ENCODE measurements around the gene TRMT2B. TPM values are rescaled to one million over a fixed set of nuclear protein-coding genes. Genes with fewer than 3 reads are reported as not detected.
"Not testable (repeated sequence)": the region's sequence is repeated elsewhere in the genome, so short reads cannot be mapped to it uniquely, and the experiment has no call there.

TRMT2B gene
- total RNA-seq, 2 experiments from 2014 or later, result 24.8 to 25.3 TPM

DNA sequence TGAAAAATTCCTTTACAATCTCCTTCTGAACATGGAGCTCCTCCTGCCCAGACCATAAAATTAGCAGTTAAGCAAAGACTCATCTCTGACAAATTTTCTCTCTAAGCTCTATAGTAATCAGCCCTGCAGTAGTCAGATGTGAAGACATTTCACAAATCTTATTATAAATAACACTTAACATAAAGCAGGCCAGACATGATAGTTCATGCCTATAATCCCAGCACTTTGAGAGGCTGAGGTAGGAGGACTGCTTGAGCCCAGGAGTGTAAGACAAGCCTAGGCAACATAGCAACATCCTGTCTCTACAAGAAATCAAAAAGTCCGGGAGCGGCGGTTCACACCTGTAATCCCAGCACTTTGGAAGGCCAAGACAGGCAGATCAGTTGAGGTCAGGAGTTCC, 29.9 kb downstream of the TRMT2B start:
- no peak for DNase-seq (ENCODE audit: low spot score)
- Histone ChIP-seq H4K20me1 (ENCODE audit: insufficient read depth, low read length) (no peaks in the 10 kb centered on the region), H3K4me2 (ENCODE audit: low read length) (no peak overlapping the region), H3K79me2 (ENCODE audit: insufficient read depth, low read depth, low read length) (no peaks in the 10 kb centered on the region), H3K36me3 (ENCODE audit: insufficient read depth, low read length) (peaks cover 44% of the 10 kb centered on the region), H3K27ac (ENCODE audit: low read depth, low read length, poor library complexity, severe bottlenecking) (no peak overlapping the region), H3K4me1 (ENCODE audit: insufficient read depth, low read length, poor library complexity, severe bottlenecking) (no peaks in the 10 kb centered on the region), H2AFZ (ENCODE audit: low read length) (no peak overlapping the region), H3K9me3 (ENCODE audit: low read length) (no peaks in the 10 kb centered on the region), H3K4me3 (ENCODE audit: low read depth, low read length, poor library complexity, severe bottlenecking) (no peak overlapping the region), H3K9me2 (ENCODE audit: insufficient read depth, low read length) (no peaks in the 10 kb centered on the region)
- BruUV-seq (replicated peaks), result no TSS peak
- no peak for TF ChIP-seq EZH2phosphoT487 (IDR thresholded peaks at IDR 0.05; ENCODE audit: borderline replicate concordance, low read depth, low read length)
- TF ChIP-seq, protein P1, sequence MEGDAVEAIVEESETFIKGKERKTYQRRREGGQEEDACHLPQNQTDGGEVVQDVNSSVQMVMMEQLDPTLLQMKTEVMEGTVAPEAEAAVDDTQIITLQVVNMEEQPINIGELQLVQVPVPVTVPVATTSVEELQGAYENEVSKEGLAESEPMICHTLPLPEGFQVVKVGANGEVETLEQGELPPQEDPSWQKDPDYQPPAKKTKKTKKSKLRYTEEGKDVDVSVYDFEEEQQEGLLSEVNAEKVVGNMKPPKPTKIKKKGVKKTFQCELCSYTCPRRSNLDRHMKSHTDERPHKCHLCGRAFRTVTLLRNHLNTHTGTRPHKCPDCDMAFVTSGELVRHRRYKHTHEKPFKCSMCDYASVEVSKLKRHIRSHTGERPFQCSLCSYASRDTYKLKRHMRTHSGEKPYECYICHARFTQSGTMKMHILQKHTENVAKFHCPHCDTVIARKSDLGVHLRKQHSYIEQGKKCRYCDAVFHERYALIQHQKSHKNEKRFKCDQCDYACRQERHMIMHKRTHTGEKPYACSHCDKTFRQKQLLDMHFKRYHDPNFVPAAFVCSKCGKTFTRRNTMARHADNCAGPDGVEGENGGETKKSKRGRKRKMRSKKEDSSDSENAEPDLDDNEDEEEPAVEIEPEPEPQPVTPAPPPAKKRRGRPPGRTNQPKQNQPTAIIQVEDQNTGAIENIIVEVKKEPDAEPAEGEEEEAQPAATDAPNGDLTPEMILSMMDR (conservative IDR thresholded peaks at IDR 0.05; ENCODE audit: low read length), result no peak
- POLR2A ChIA-PET, result no interaction called here
- intact Hi-C loops (cut with micrococcal nuclease; ENCODE audit: unreplicated experiment), result no loop called here
- CTCF ChIA-PET (ENCODE audit: unreplicated experiment), result no interaction called here

DNA sequence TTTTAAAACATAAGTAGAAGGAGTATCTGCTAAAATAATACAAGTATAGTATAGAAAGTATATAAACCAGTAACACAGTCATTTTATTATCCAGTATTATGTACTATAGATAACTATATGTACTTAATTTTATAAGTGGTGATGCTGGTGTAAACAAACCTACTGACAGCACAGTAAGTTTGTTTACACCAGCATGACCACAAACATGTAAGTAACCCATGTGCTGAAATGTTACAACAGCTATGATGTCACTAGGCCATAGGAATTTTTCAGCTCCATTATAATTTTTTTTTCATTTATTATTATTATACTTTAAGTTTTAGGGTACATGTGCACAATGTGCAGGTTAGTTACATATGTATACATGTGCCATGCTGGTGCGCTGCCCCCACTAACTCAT, 39.9 kb downstream of the TRMT2B start:
- H3K27ac ChIP-seq (ENCODE audit: low read depth, low read length, poor library complexity, severe bottlenecking); BruUV-seq (replicated peaks); DNase-seq (ENCODE audit: low spot score); H3K79me2 ChIP-seq (ENCODE audit: insufficient read depth, low read depth, low read length); H3K4me2 ChIP-seq (ENCODE audit: low read length); intact Hi-C loops (cut with micrococcal nuclease; ENCODE audit: unreplicated experiment); H3K9me3 ChIP-seq (ENCODE audit: low read length); H3K4me1 ChIP-seq (ENCODE audit: insufficient read depth, low read length, poor library complexity, severe bottlenecking); H2AFZ ChIP-seq (ENCODE audit: low read length); CTCF ChIA-PET (ENCODE audit: unreplicated experiment); POLR2A ChIA-PET; H4K20me1 ChIP-seq (ENCODE audit: insufficient read depth, low read length); H3K4me3 ChIP-seq (ENCODE audit: low read depth, low read length, poor library complexity, severe bottlenecking); H3K9me2 ChIP-seq (ENCODE audit: insufficient read depth, low read length): not testable (repeated sequence)
- peaks cover 52% of the 10 kb centered on the region for H3K36me3 ChIP-seq (ENCODE audit: insufficient read depth, low read length)

DNA sequence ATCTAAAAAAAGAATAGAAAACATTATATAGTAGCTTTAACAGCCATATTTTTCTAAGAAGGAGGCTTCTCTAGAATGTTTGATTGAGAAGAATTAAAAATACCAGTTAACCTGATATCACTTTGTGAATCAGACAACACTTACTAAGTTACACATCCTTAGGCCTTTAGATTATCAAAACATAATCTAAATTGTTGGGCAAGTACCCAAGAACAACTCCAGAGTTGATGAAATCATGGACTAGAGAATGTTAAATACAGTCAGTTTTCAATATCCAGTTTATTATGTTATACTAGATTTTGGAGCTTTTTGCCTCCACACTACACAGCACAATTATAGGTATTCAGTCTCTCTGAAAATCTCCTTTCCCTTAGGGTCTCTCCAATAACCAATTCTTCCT, 42.8 kb downstream of the TRMT2B start:
- Histone ChIP-seq H2AFZ (ENCODE audit: low read length) (no peak overlapping the region), H3K79me2 (ENCODE audit: insufficient read depth, low read depth, low read length) (no peaks in the 10 kb centered on the region), H3K27ac (ENCODE audit: low read depth, low read length, poor library complexity, severe bottlenecking) (no peak overlapping the region), H3K4me3 (ENCODE audit: low read depth, low read length, poor library complexity, severe bottlenecking) (no peak overlapping the region), H3K4me1 (ENCODE audit: insufficient read depth, low read length, poor library complexity, severe bottlenecking) (no peaks in the 10 kb centered on the region), H4K20me1 (ENCODE audit: insufficient read depth, low read length) (no peaks in the 10 kb centered on the region), H3K4me2 (ENCODE audit: low read length) (no peak overlapping the region), H3K36me3 (ENCODE audit: insufficient read depth, low read length) (peaks cover 29% of the 10 kb centered on the region), H3K9me2 (ENCODE audit: insufficient read depth, low read length) (no peaks in the 10 kb centered on the region), H3K9me3 (ENCODE audit: low read length) (no peaks in the 10 kb centered on the region)
- ChIA-PET CTCF (ENCODE audit: unreplicated experiment) (no interaction called here), POLR2A (no interaction called here)
- TF ChIP-seq, protein P1 (conservative IDR thresholded peaks at IDR 0.05; ENCODE audit: low read length), result no peak
- TF ChIP-seq EZH2phosphoT487 (IDR thresholded peaks at IDR 0.05; ENCODE audit: borderline replicate concordance, low read depth, low read length), result no peak
- no peak for DNase-seq (ENCODE audit: low spot score)
- no TSS peak for BruUV-seq (replicated peaks)
- intact Hi-C loops (cut with micrococcal nuclease; ENCODE audit: unreplicated experiment), result loop anchor here (10.0 kb wide), 1 partner anchor 114 kb away; no protein-coding TSS in a partner anchor

All from OCI-LY7 (cell line).